HG02870 (cell line): ENCODE measurements around the gene NIPA2.
"Not testable (repeated sequence)": the region's sequence is repeated elsewhere in the genome, so short reads cannot be mapped to it uniquely, and the experiment has no call there.

Experiments
- ATAC-seq: cut with Tn5 transposase; IDR thresholded peaks from one replicate; pipeline ENCODE4 v1.9.1; 2021; ENCODE audit warnings: mild to moderate bottlenecking, moderate library complexity; ENCODE audit not compliant: unreplicated experiment

Gene NIPA2

DNA sequence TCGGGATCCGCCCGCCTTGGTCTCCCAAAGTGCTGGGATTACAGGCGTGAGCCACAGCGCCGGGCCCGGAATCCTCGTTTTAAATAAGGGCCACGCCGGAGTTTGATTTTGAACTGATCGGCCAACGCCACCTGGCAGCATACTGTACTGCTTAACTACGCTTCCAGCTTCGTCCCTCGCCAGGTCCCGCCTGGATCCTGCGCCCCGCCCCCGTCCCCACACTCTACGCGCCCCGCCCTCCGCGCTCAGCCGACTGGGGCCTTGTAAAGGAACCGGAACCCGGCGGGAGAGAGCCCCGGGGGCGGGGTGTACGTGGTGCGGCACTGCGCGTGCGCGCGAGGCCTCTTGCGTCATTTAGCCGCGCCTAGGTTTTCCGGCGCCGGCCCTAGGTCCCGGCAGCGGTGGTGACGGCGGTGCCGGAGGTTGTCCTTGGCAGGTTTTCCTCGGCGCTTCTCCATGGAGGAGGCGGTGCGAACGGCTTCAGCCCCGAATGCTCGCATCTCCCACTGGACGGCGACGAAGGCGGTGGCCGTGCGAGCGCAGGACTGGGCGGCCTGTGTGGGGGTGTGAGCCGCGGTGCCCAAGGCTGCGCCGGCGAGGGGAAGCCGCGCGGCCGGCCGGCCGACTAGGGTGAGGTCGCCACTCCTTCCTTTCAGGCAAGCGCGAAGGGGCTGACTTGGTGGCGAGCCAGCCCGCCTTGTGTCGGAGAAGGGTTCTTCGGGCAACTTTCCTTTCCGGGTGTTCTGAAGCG lies at the start of gene NIPA2:
TSS of gene NIPA2 (plus strand) at position 375 of the 751 bp plus-strand sequence. CDS start 13,066 bp downstream, outside the sequence.
- ATAC-seq = peak; percentile 73

DNA sequence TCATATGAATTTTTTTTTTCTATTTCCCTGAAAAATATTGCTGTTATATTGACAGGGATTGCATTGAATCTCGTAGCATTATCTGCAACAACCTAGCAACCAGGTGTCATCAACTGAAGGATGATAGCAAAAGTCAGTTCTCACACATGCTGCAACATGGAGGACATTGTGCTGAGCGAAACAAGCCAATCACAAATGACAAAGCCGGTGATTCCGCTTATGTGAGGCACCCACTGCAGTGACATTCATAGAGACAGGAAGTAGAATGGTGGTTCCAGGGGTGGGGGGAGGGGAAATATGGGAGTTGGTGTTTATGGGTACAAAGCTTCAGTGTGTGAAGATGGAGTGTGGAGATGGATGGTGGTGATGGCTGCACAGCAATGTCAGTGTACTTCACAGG lies 44.4 kb upstream of the NIPA2 start:
- no peak for ATAC-seq

DNA sequence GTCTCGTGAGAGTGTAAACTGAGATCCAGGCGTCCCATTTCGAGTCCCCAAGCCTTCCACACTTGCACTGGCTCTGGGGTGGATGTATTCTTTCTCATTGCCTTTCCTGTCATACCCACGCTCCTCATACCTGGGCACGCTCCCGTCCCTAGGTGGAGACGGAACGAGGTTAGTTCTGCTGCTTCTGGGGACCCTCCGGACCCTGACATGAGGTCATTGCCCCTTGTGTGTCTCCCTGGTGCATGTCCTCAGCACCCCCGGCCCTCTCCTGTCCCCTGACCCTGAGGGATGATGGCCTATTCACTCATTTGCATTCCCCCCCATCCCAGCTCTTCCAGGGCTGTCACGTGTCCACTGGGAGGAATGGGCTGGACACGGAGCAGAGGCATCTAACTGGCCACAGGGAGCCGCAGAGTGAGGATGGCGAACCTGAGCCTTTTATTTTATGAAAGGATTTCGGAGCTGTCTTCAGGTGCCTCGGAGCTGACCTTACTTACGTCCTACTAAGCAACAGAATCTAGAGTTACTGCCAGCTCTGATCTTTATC lies 43.8 kb upstream of the NIPA2 start:
- ATAC-seq = no peak

DNA sequence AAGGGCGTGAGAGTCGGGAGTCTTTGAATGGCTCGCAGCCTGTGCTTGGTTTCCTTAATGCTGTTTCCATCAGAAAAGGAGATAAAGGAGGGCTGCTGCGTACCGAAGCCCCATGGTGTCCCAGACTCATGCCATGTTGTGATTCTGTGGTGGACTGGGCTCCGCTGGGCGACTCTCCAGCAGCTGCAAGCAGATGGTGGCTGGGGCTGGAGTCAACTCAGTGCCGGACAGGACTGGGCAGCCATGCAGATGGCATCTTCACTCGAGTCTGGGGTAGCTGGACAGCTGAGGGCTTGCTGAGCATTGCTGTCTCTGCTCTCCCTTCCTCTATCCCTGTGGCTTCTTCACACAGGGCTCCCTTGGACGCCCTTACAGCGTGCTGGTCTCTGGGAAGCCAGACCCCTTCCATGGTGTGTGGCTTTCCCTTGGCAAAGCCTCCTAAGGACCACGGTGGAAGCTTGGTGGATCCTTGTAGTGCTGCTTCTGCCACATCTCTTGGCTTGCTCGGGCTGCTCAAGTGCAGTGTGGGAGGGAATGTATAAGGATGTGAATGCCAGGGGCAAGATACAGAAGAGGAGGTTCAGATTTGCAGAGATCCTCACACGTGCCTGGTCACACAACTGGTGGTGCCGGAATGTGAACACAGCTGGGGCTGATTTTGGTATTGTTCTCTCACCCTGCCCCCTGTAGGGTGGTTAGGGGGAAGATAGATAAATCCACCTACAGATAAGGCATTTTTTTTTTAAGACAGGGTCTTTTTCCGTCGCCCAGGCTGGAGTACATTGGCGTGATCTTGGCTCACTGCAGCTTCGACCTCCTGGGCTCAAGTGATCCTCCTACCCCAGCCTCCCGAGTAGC lies 43.0 kb upstream of the NIPA2 start:
- no peak for ATAC-seq

DNA sequence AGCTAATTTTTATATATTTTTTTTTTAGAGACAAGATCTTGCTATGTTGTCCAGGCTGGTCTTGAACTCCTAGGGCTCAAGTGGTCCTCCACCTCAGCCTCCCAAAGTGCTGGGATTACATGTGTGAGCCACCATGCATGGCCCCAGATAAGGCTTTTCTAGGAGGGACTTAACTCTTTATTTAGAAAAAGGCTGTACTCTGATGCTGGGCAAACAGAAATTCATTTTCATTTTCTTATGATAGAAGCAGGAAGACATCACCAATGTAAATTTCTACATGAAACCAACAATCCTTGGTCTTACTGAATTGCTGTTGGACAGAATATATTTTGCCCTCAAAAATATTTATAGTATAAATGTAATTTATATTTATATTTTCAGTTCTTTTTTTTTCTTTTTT lies 42.4 kb upstream of the NIPA2 start:
- no peak for ATAC-seq

DNA sequence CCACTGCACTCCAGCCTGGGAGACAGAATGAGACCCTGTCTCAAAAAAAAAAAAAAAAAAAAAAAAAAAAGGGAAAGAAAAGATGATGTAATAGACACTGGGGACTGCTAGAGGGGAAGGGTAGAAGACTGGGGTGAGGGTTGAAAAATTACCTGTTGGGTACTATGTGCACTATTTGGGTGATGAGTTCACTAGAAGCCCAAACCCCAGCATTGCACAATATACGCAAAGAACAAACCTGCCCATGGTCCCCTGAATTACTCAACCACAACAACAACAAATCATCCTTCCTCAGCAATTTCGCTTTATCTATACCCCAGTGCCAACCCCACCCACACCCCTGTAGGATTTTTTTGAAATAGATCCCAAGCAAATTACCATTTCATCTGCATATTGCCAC lies 38.6 kb upstream of the NIPA2 start:
- ATAC-seq = no peak

DNA sequence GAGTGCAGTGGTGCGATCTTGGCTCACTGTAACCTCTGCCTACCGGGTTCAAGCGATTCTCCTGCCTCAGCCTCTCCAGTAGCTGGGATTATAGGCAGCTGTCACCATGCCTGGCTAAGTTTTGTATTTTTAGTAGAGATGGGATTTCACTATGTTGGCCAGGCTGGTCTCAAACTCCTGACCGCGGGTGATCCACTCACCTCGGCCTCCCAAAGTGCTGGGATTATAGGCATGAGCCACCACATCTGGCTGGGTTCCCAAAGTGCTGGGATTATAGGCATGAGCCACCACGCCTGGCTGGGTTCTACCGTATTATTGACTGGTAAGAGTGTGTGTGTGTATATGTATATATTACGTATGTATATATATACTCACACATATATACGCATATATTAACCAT lies 35.5 kb upstream of the NIPA2 start:
- not testable (repeated sequence) for ATAC-seq

DNA sequence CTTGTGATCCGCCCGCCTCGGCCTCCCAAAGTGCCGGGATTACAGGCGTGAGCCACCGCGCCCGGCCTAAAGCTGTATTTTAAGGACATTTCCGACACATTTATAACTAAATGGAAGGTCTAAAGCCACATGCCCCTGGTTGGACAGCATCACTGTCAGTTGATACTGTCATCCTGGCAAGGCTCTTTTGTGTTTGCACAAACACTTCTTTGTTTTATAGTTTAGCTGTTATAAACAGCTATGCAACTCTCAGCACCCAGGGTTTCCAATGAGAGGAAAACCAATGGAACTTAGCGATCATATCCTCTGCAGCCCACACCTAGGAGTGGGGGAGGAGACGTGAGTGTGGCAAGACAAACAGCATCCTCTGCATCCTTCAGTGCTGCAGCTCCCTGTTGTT lies 32.3 kb upstream of the NIPA2 start:
- ATAC-seq = no peak

DNA sequence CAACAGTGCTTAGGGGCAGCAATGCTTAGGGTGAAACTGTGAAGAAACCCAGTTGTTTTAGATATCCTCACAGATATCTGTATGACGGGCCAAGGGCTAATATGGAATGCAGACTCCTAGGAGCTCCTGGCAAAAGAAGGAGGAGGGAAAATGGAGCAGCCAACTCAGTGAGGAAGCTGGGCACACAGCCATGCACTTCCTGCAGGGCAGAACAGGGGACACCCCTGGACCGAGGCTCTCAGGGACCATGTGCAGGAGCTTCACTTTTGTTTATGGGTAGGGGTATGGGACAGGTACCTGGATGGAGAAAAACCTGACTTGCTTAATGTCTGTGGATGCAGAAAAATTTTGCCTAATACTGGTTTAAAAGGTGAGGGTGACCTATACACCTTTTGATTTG lies 31.8 kb upstream of the NIPA2 start:
- no peak for ATAC-seq

DNA sequence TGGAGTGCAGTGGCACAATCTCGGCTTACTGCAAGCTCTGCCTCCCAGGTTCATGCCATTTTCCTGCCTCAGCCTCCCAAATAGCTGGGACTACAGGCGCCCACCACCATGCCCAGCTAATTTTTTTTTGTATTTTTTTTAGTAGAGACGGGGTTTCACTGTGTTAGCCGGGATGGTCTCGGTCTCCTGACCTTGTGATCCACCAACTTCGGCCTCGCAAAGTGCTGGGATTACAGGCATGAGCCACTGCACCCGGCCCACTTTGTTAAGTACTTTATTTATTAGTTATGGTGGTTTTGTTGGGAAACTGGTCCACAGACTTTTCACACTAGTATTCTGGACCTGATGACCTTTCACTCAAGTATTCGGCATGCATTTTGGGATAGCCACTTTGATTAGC lies 30.6 kb upstream of the NIPA2 start:
- ATAC-seq = not testable (repeated sequence)

DNA sequence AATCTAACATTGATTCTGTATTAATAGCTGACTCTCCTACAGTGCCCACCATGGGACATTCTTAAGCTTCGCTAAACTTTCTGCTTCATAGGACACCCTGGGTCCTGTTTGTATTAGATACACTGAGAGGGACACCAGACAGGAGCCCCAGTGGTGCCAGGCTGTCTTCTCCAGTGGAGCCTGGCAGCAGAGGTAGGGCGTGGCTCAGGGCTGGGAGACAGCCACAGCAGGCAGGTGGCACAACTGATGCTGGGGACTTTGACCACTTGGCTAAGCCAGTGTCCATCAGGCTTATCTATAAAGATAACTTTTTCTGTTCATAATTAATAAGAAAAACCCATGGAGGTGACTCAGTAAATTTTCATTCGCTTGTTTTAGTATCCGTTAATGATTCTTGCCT lies 30.2 kb upstream of the NIPA2 start:
- no peak for ATAC-seq

DNA sequence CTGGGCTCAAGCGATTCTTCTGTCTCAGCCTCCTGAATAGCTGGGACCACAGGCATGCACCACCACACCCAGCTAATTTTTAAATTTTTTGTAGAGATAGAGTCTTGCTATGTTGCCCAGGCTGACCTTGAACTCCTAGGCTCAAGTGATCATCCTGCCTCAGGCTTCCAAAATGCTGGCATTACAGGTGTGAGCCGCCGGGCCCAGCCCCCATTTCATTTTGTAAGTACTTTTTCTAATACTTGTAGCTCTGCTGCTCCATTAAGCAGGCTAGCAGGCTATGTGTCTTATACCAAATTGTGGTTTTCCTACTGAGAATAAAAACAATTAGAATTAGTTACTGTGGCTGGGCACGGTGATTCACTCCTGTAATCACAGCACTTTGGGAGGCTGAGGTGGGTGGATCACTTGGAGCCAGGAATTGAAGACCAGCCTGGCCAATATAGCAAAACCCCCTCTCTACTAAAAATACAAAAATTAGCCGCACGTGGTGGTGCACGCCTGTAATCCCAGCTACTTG lies 29.6 kb upstream of the NIPA2 start:
- ATAC-seq = no peak

DNA sequence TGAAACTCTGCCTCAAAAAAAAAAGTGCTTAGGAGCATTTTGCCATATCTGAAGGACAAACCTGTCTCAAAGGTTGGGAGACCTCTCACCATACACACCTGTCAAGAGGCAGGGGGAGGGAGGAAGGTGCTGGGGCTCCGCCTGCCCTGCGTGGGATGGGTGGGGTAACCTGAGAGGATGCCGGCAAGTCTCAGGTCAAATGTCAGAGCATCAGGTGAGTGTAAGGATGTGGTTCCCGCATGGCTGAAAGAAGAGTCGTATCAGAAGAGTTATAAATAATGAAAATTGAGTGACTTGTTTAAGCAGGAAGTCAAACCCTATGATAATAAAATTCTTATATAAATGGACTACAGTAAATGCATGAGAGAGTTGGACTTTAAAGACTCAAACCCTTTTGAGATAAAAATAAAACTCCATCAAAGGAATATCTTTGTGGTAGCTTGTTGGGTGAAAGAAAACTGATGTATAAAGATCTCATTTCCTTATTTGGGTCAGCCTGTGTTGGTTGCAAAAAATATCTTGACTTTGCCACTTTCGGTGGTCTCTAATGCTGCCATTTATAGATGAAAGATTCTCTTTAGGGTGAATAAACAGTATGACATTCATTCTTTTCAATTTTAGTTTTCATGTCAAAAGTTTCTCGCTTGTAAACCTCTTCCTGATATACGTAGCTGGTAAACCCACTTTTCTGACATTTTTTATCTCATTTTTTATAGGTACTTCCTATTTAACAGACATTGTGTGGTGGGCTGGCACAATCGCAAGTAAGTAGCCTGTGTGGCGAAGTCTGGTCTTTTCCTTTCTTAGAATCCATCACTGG lies 28.2 kb upstream of the NIPA2 start:
- ATAC-seq = no peak

DNA sequence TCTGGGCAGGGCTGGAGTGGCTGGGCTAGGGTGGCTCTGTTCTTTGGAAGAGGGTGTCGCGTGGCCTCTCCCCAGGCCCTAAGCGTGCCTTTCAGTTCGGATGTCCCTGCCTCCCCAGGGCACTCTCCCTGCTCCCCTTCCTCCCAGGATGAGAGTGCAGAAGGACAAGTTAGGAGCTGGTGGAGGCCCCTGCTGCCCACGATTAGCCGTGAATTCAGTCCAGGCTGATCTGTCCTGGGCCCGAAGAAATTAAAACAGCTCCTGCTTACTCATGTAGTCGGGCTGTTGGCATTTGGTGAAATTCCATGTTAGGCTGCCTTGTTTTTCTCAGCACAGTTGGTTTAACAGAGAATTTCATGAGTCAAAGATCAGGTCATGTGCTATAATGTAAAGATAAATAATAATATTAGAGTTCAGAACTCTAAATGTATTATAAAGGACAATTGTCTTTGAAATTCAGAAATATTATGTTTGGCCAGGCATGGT lies 27.6 kb upstream of the NIPA2 start:
- ATAC-seq = no peak

DNA sequence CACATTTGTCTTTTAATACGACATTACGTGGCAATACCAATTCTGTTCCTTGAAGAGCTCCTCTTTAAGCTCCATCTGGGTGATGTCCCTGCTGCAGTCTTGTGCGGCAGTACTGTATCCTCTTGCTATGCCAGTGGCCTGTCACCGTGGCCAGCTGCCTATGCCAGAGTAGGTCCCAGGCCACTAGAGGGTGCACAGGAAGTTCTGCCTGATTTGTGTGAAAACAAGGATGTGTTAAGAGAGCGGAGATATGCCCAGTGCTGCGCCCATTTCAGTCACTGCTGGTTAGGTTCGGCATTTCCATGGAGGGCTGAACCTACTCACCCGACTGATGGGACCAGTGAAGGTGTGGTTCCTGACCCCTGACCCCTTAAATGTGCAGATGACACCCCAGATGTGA lies 26.8 kb upstream of the NIPA2 start:
- no peak for ATAC-seq

DNA sequence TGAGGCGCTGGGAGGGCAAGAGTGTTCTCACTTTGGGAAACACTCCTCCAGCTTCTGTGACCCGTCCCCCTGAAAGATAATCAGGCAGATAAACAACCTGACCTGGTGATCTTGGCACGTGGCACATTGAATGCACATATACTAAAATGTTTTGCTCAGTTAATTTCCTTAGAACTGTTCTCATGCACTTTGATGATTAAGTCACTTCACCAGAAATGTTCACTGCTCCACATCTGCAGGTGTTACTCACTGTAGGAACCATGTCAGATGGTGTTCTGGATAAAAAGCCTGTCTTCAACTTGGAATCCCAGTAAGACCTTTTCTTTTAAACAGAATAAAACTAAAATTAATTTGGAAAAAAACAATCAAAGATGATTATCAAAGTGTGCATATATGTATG lies 24.6 kb upstream of the NIPA2 start:
- no peak for ATAC-seq

DNA sequence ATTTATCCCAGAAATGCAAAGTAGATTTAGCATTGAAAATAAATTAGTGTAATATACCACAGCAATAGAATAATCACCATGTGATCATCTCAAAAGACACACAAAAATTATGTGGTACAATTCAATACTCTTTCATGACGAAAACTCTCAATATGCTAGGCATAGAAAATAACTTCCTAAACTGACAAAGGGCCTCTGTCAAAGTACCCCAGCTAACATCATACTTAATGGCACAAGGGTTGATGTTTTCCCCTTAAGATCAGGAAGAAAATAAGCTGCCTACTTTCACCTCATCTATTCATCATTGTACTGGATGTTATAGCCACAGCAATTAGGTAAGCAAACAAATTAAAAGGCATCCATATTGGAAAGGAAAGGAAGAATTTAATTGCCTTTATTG lies 22.7 kb upstream of the NIPA2 start:
- ATAC-seq = no peak

DNA sequence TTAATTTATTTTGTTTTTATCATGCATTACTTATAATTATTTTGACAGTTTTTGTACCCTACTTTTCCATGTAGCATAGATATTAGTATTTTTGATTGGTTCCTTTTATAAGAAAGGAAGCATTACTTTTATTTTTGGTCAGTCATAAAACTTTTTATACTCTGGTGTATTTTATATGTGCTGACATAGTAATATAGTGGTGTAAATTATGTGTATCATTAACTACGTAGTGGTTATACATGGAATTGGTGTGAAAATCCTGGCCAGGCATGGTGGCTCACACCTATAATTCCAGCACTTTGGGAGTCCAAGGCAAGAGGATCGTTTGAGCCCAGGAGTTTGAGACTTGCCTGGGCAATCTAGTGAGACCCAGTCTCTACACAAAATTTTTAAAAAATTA lies 18.8 kb upstream of the NIPA2 start:
- no peak for ATAC-seq

DNA sequence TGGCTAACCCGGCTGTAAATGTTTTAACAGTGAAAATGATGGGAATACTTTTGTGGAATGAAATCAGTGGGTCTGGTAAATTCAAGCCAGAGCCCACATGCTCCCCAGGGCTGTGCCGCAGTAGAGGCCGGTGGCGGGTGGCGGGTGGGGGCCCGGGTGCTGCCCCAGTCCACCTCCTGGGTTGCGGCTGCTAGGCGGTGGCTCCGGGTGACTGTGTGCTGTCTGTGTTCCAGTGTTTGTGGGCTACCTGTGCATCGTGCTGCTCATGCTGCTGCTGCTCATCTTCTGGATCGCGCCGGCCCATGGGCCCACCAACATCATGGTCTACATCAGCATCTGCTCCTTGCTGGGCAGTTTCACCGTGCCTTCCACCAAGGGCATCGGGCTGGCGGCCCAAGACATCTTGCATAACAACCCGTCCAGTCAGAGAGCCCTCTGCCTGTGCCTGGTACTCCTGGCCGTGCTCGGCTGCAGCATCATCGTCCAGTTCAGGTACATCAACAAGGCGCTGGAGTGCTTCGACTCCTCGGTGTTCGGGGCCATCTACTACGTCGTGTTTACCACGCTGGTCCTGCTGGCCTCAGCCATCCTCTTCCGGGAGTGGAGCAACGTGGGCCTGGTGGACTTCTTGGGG lies 14.9 kb upstream of the NIPA2 start:
- no peak for ATAC-seq

DNA sequence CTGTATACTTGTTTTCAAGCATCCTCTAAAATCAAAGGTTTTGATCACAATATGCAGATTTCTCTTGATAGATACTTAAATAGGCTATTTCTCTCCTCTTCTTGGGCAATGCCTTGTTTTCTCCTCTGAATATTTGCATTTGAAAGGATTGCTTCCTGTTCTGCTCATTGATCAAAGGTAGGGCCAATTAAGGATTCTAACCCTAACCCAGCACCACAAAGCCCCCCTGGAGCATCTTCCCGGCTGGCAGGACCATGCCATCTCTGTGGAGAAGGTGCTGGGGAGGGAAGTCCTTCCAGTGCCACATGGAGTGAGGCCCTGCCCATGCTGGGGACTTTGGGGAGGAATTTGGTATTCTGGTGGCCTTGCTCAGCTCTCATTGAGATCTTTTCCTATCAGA lies 11.3 kb upstream of the NIPA2 start:
- no peak for ATAC-seq
